ENCODE measurements around the gene IGF2R.

GRCh38 chr6:160076009-160076408 is 107.1 kb downstream of the IGF2R start:
- TF ChIP-seq BHLHE40 (IDR thresholded peaks at IDR 0.05; ENCODE audit: borderline replicate concordance) (no peak), FOXM1 (IDR thresholded peaks at IDR 0.05; ENCODE audit: borderline replicate concordance) (no peak), SUZ12 (IDR thresholded peaks at IDR 0.05) (no peak), SP1 (IDR thresholded peaks at IDR 0.05) (no peak), NFRKB (IDR thresholded peaks at IDR 0.05) (no peak), ELF4 (IDR thresholded peaks at IDR 0.05) (no peak), FOXK2 (IDR thresholded peaks at IDR 0.05) (no peak), TARDBP (IDR thresholded peaks at IDR 0.05) (no peak), CTBP1 (IDR thresholded peaks at IDR 0.05; ENCODE audit: borderline replicate concordance) (no peak)

Data from HEK293T (cell line).